ENCODE measurements around the gene PIH1D2. TPM values are rescaled to one million over a fixed set of nuclear protein-coding genes. Genes with fewer than 3 reads are reported as not detected.

PIH1D2 gene
- total and polyA plus RNA-seq, 8 donors, result 0.69 to 1.5 (median 1.1) TPM

- DNase-seq (no peak), FAIRE-seq (no peak), ATAC-seq (no peak)
- Histone ChIP-seq H3K4me1 (no peaks in the 10 kb centered on the region), H3K36me3 (no peaks in the 10 kb centered on the region), H3K9me3 (no peaks in the 10 kb centered on the region), H3K27ac (no peak overlapping the region), H3K27me3 (no peaks in the 10 kb centered on the region), H3K4me3 (no peak overlapping the region)
- no peak for TF ChIP-seq CTCF (IDR thresholded peaks at IDR 0.05)
- 72 to 84% methylated on average over 5 of the region's 5 CpGs for WGBS, 2 donors
- intact Hi-C loops (cut with DNase I), result no loop called here
These were observed 41.6 kb upstream of the PIH1D2 start for GRCh38 chr11:112115386-112115785.

GRCh38 chr11:112114460-112114859, 40.6 kb upstream of the PIH1D2 start:
- Histone ChIP-seq H3K9me3 (no peaks in the 10 kb centered on the region), H3K27ac (no peak overlapping the region), H3K36me3 (no peaks in the 10 kb centered on the region), H3K4me3 (no peak overlapping the region), H3K4me1 (no peaks in the 10 kb centered on the region), H3K27me3 (no peaks in the 10 kb centered on the region)
- no peak for ATAC-seq
- intact Hi-C loops (cut with DNase I), result no loop called here
- DNase-seq, result no peak
- 93 to 94% methylated on average over 2 of the region's 2 CpGs for WGBS, 2 donors
- no peak for FAIRE-seq
- no peak for TF ChIP-seq CTCF (IDR thresholded peaks at IDR 0.05)

GRCh38 chr11:112113539-112114457, 40.0 kb upstream of the PIH1D2 start:
- no peak for FAIRE-seq
- no peaks in the 10 kb centered on the region for H3K4me1 ChIP-seq
- peak; percentile 8 to 57 (median 54) for TF ChIP-seq CTCF (IDR thresholded peaks at IDR 0.05)
- no peaks in the 10 kb centered on the region for H3K36me3 ChIP-seq
- H3K27me3 ChIP-seq, result no peaks in the 10 kb centered on the region
- no peak overlapping the region for H3K27ac ChIP-seq
- 45 to 48% methylated on average over 6 of the region's 6 CpGs for WGBS, 2 donors
- intact Hi-C loops (cut with DNase I), result no loop called here
- no peaks in the 10 kb centered on the region for H3K9me3 ChIP-seq
- H3K4me3 ChIP-seq, result no peak overlapping the region
- DNase-seq, result no peak
- peak; percentile 77 to 92 (median 89) for ATAC-seq

GRCh38 chr11:112106070-112106469, 32.3 kb upstream of the PIH1D2 start:
- no peaks in the 10 kb centered on the region for H3K36me3 ChIP-seq
- FAIRE-seq (no peak), ATAC-seq (no peak), DNase-seq (no peak)
- intact Hi-C loops (cut with DNase I), result no loop called here
- no peaks in the 10 kb centered on the region for H3K27me3 ChIP-seq
- no peak for TF ChIP-seq CTCF (IDR thresholded peaks at IDR 0.05)
- no peak overlapping the region for H3K27ac ChIP-seq
- no peak overlapping the region for H3K4me3 ChIP-seq
- no peaks in the 10 kb centered on the region for H3K4me1 ChIP-seq
- WGBS, 2 donors, result 92 to 93% methylated on average over 8 of the region's 8 CpGs
- no peaks in the 10 kb centered on the region for H3K9me3 ChIP-seq

GRCh38 chr11:112103446-112103845, 29.6 kb upstream of the PIH1D2 start:
- Histone ChIP-seq H3K9me3 (no peaks in the 10 kb centered on the region), H3K4me3 (no peak overlapping the region), H3K36me3 (no peaks in the 10 kb centered on the region), H3K4me1 (no peaks in the 10 kb centered on the region), H3K27ac (no peak overlapping the region), H3K27me3 (no peaks in the 10 kb centered on the region)
- TF ChIP-seq CTCF (IDR thresholded peaks at IDR 0.05), result no peak
- intact Hi-C loops (cut with DNase I), result no loop called here
- DNase-seq (no peak), FAIRE-seq (no peak), ATAC-seq (no peak)
- whole genome bisulfite sequencing, 2 donors, result 89 to 94% methylated on average over 6 of the region's 6 CpGs

All from pancreas (tissue), 10 donors.